Rectal smooth muscle tissue (tissue), 1 donor: Measurements from ENCODE around the gene WDR20.

Source experiments
- H3K27ac ChIP-seq: one replicate; pipeline ENCODE4 v1.7.0; 2013; ENCODE audit warnings: low read depth, low read length, inconsistent platforms
- H3K27me3 ChIP-seq: one replicate; pipeline ENCODE4 v1.7.0; 2013; ENCODE audit warnings: low read length; ENCODE audit not compliant: control insufficient read depth, insufficient read depth
- H3K36me3 ChIP-seq: one replicate; pipeline ENCODE4 v1.7.0; 2013; ENCODE audit warnings: low read length; ENCODE audit not compliant: control insufficient read depth, insufficient read depth
- H3K4me1 ChIP-seq: one replicate; pipeline ENCODE4 v1.7.0; 2013; ENCODE audit warnings: low read length; ENCODE audit not compliant: control insufficient read depth, insufficient read depth
- H3K4me3 ChIP-seq: one replicate; pipeline ENCODE4 v1.7.0; 2013; ENCODE audit warnings: low read length
- H3K9ac ChIP-seq: one replicate; pipeline ENCODE4 v1.7.0; 2013; ENCODE audit warnings: low read length

Gene WDR20

DNA sequence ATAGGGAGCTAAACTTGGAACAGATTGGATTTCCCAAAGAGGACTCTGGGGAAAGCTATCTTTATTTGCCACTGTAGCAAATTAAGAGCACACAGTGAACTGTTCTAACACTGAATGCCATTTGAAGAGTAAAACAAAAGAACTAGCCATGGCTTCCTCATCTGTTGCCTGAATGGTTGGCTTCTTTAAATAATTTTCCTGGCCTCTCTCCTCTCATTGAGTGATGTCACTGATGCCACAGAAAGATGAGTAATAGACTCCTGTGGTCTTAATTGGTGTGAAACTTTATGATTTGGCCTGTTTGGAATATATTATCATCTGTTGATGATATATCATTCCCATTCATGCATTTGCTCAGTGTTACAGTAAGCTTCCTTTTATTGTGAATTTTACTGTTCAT, 42.5 kb downstream of the WDR20 start:
- no peak overlapping the region for H3K4me3 ChIP-seq
- H3K4me1 ChIP-seq: peaks cover 4% of the 10 kb centered on the region
- H3K27me3 ChIP-seq: no peaks in the 10 kb centered on the region
- H3K27ac ChIP-seq: no peak overlapping the region
- H3K9ac ChIP-seq: no peak overlapping the region
- no peaks in the 10 kb centered on the region for H3K36me3 ChIP-seq

DNA sequence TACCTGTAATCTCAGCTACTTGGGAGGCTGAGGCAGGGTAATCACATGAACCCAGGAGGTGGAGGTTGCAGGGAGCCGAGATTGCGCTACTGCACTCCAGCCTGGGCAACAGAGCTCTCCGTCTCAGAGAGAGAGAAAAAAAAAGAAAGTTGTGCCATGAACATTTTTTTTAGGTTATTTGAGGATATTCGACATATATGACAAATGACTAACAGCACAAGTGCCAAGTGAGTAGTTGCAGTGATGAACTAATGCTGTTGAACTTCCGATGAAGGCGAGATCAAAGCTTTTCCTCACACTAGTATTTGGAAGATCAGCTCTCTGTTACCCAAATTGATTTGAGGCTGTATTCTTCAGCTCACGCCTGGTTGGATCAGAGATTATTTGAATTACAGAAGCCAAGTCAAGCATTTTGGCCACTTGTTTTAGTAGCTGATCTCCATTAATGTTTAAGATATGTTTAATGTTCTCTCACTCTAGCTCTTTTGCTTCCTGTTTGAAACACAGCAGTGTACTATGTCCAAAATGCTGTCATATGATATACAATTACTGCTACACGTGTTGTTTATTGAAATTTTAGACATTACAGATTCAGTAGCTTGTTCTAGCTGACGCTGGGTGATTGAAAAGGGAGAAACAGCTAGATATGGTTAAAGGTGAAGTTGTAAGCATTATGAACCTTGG, 43.4 kb downstream of the WDR20 start:
- H3K4me3 ChIP-seq: no peak overlapping the region
- H3K9ac ChIP-seq: no peak overlapping the region
- H3K27me3 ChIP-seq: no peaks in the 10 kb centered on the region
- no peak overlapping the region for H3K27ac ChIP-seq
- H3K36me3 ChIP-seq: no peaks in the 10 kb centered on the region
- peaks cover 7% of the 10 kb centered on the region for H3K4me1 ChIP-seq

- Histone ChIP-seq H3K27me3 (no peaks in the 10 kb centered on the region), H3K9ac (no peak overlapping the region), H3K27ac (no peak overlapping the region), H3K4me1 (peaks cover 7% of the 10 kb centered on the region), H3K4me3 (no peak overlapping the region), H3K36me3 (no peaks in the 10 kb centered on the region)
Measured at GRCh38 chr14:102183886-102184285, 44.2 kb downstream of the WDR20 start.

DNA sequence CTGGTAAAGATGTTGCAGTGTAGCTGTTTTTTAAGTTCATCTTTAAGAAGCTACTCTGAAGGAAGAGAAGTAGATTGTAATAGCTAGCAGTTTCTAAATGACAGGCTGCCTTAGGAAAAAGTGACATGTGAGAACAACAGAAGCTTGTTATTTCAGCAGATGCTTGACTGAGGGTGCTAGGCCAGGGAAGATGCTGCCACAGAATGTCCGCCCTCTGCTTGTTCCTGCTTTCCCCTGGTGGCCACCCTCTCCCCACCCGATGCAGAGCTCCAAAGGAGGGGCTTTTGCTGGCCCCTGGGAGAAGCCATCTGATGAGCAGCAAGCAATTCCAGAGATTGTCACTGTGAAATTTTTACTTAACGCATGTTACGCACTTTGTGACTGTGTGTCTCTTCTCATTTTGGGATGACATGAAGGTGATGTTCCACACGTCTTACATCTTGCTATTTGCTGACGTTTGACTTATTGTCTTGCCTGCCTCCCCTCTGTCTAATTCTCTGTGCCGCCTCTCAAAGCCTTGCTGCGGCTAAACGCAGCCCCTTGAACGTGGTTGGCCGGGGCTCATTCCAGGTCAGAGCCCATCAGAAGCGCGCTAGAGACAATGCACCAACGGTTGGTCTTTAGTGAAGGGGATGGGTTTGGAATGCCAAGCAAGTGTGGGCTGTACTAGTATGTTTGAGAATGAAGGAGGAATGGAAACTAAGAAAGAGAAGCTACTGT, 44.8 kb downstream of the WDR20 start:
- Histone ChIP-seq H3K9ac (no peak overlapping the region), H3K27me3 (no peaks in the 10 kb centered on the region), H3K4me3 (no peak overlapping the region), H3K27ac (no peak overlapping the region), H3K36me3 (no peaks in the 10 kb centered on the region), H3K4me1 (peaks cover 7% of the 10 kb centered on the region)

- Histone ChIP-seq H3K36me3 (no peaks in the 10 kb centered on the region), H3K4me3 (no peak overlapping the region), H3K4me1 (peaks cover 7% of the 10 kb centered on the region), H3K27ac (no peak overlapping the region), H3K9ac (no peak overlapping the region), H3K27me3 (no peaks in the 10 kb centered on the region)
Measured at GRCh38 chr14:102185360-102185759, 45.7 kb downstream of the WDR20 start.

DNA sequence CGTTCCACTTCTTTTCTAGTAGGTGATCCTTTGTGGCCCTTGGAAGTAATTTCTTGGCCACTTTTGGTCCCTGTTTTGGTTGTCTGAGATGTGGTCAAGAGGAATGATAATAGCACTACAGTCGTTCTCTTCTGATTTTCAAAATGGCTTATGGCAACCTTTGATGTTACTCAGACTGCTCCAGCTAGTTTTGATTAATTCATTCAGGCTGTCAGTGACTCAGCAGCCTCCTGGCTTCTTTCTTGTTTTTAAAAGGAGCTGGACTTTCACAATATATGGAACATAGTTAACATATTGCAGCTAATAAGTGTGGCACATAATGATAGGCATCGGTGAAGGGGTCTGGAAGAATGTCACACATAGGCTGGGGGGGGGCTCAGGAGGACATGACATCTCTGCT, 47.3 kb downstream of the WDR20 start:
- Histone ChIP-seq H3K27ac (peak overlapping the region; percentile 17), H3K9ac (no peak overlapping the region), H3K4me1 (peaks cover 7% of the 10 kb centered on the region), H3K4me3 (no peak overlapping the region), H3K27me3 (no peaks in the 10 kb centered on the region), H3K36me3 (no peaks in the 10 kb centered on the region)

DNA sequence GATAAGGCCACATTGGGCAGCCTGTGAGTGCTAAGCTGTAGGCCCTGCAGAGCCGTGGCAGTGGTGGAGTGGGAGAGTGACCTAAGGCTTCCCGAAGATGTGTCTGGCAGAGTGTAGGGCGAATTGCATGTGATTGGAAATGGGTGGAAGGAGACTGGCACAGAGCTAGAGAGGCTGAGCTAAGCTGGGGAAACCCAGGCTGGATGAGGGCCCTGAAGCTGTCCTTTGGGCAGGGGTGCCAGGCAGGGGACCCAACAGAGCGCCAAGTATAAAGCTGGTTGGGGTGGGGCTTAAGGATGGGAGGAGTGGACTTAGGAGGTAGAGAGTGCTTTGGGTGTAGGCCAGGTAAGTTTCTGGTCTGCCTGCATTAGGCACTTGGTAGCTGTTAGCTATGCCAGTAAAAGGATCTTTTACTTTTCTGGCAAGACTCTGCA, 47.9 kb downstream of the WDR20 start:
- no peaks in the 10 kb centered on the region for H3K36me3 ChIP-seq
- no peak overlapping the region for H3K9ac ChIP-seq
- H3K27me3 ChIP-seq: no peaks in the 10 kb centered on the region
- peak overlapping the region; percentile 17 for H3K27ac ChIP-seq
- H3K4me1 ChIP-seq: peaks cover 7% of the 10 kb centered on the region
- no peak overlapping the region for H3K4me3 ChIP-seq

GRCh38 chr14:102188187-102188586, 48.5 kb downstream of the WDR20 start:
- Histone ChIP-seq H3K36me3 (no peaks in the 10 kb centered on the region), H3K27ac (no peak overlapping the region), H3K4me1 (peaks cover 7% of the 10 kb centered on the region), H3K4me3 (no peak overlapping the region), H3K9ac (no peak overlapping the region), H3K27me3 (no peaks in the 10 kb centered on the region)

DNA sequence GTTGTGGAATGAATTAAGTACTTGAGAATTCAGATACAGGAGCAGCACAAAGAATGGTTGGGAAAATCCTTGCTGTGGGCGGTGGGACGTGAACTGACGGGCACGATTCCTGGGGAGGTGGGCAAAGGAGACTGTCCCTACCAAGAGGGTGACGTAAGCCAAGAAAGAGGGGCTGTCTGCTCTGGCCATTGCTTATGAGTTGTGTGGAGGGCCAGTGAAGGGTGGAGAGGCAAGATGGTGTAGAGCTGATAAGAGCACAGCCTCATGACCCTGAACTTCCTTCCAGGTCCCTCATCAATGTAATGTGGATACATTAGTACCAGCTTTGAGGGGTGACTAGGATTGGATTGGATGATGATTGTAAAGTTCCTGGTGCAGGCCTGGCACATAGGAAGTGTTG, 50.2 kb downstream of the WDR20 start:
- no peak overlapping the region for H3K9ac ChIP-seq
- no peaks in the 10 kb centered on the region for H3K36me3 ChIP-seq
- no peak overlapping the region for H3K4me3 ChIP-seq
- H3K27ac ChIP-seq: no peak overlapping the region
- peaks cover 7% of the 10 kb centered on the region for H3K4me1 ChIP-seq
- no peaks in the 10 kb centered on the region for H3K27me3 ChIP-seq

DNA sequence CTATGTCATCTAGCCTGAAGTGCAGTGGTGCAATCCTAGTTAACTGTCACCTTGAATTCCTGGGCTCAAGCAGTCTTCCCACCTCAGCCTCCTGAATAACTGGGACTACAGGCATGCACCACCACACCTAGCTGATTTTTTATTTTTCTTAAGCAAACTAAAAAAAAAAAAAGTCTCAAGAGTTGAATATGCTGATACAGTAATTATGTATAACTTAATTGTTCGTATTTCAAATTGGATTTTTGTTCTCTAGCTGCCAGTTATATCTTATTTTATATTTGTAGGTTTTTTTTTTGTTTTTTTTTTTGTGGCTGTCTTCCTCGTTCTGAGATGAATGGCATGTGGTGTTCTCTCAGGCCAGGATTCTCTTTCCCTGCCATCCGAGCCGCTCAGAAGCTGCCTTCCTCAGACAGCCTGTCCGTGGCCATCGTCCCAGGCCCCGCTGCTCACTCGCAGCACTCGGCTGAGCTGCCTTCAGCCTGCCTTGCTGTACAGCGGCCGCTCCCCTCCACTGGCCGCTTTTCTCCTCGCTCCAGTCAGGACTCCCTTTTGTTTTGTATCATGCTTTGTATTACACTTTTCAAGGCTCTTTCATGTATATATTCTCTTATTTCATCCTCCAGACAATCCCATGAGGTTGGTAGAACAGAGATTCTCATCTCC, 53.3 kb downstream of the WDR20 start:
- H3K9ac ChIP-seq: no peak overlapping the region
- H3K4me1 ChIP-seq: peaks cover 2% of the 10 kb centered on the region
- H3K36me3 ChIP-seq: no peaks in the 10 kb centered on the region
- H3K4me3 ChIP-seq: no peak overlapping the region
- H3K27me3 ChIP-seq: no peaks in the 10 kb centered on the region
- no peak overlapping the region for H3K27ac ChIP-seq

GRCh38 chr14:102194856-102195255, 55.2 kb downstream of the WDR20 start:
- H3K36me3 ChIP-seq: peaks cover 8% of the 10 kb centered on the region
- H3K9ac ChIP-seq: no peak overlapping the region
- peaks cover 2% of the 10 kb centered on the region for H3K4me1 ChIP-seq
- no peaks in the 10 kb centered on the region for H3K27me3 ChIP-seq
- no peak overlapping the region for H3K4me3 ChIP-seq
- no peak overlapping the region for H3K27ac ChIP-seq

- H3K4me3 ChIP-seq: no peak overlapping the region
- H3K36me3 ChIP-seq: peaks cover 8% of the 10 kb centered on the region
- no peak overlapping the region for H3K27ac ChIP-seq
- H3K27me3 ChIP-seq: no peaks in the 10 kb centered on the region
- H3K4me1 ChIP-seq: peaks cover 2% of the 10 kb centered on the region
- no peak overlapping the region for H3K9ac ChIP-seq
Measured at GRCh38 chr14:102195446-102195845, 55.7 kb downstream of the WDR20 start.
